Measurements from ENCODE around the gene ASB6. TPM values are rescaled to one million over a fixed set of nuclear protein-coding genes. Genes with fewer than 3 reads are reported as not detected.

ASB6 gene
- total RNA-seq, 4 donors from 2014 or later = 14.9 to 25.5 (median 22.4) TPM

DNA sequence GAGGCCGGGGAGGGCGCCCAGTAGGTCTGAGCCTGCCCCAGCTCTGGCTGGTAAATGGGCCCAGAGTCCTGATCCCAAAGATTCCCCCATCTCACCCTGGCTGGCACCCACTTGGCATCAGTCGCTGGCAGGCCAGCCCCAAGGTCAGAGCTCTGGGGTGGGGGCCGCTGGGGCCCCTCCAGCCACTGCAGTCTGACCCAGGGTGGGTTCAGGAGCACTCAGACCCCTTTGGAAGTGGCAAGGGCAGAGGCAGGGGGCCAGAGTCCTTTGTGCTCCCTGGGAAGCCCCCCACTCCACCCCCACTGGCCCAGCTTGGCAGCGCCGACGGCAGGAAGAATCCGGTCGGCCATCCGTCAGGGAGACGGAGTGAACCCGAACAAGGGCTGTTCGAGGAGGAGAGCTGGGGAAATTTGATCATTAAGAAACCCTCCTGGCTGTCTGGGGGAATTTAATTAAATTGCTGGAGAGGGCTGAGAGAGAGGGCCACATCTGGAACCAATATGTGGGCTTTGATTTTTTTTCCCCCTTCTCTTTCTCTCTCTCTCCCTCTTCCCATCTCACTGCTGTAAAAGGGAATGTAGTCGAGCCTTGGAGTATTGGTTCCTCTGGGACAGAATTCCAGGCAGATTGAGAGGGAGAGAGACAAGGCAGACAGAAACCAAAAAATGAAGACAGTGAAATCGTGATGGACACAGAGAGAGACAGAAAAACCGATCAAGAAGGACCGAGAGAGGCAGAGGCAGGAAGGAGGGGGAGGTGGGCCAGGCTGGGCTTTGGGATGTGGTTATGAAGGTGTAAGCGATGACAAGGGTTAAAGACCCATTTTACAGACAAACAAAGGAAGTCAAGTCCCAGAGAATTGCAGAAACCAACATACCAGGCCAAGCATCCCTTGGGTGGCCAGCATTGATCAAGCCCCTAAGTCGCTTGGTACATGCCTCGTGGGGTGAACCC is 8.1 kb upstream of the ASB6 start:
- Histone ChIP-seq H3K9me3 (no peaks in the 10 kb centered on the region), H3K4me1 (peaks cover 0 to 26% (median 2%) of the 10 kb centered on the region in 4 donors), H3K4me3 (no peak overlapping the region), H3K27me3 (no peaks in the 10 kb centered on the region), H3K36me3 (no peaks in the 10 kb centered on the region), H3K27ac (peak overlapping the region in 1 of 4 donors; percentile 5)
- TF ChIP-seq, protein P1, sequence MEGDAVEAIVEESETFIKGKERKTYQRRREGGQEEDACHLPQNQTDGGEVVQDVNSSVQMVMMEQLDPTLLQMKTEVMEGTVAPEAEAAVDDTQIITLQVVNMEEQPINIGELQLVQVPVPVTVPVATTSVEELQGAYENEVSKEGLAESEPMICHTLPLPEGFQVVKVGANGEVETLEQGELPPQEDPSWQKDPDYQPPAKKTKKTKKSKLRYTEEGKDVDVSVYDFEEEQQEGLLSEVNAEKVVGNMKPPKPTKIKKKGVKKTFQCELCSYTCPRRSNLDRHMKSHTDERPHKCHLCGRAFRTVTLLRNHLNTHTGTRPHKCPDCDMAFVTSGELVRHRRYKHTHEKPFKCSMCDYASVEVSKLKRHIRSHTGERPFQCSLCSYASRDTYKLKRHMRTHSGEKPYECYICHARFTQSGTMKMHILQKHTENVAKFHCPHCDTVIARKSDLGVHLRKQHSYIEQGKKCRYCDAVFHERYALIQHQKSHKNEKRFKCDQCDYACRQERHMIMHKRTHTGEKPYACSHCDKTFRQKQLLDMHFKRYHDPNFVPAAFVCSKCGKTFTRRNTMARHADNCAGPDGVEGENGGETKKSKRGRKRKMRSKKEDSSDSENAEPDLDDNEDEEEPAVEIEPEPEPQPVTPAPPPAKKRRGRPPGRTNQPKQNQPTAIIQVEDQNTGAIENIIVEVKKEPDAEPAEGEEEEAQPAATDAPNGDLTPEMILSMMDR (IDR thresholded peaks at IDR 0.05) = no peak
- TF ChIP-seq POLR2A (IDR thresholded peaks at IDR 0.05) = no peak
- no peak for TF ChIP-seq EP300 (IDR thresholded peaks at IDR 0.05)
- no peak for DNase-seq (ENCODE audit: low spot score in 2 of 2)
- 48 to 74% methylated on average over 16 to 19 of the region's 20 CpGs for WGBS, 2 donors

DNA sequence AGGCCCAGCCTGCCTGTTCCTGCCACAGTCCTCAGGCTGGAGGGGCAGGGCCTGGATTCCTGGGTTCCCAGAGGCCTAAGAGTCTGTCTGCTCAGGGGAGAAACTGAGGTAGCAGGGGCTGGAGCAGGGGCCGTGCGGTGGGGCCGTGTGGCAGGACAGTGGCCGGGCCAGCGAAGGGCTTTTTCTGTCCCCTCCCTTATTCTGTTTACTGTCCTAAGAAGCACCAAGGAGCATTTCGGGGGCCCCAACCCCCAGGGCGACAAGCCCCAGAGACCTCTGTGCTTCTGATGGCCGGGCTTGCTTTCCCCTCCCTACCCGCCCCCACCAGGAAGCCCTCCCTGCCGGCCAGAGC is 6.8 kb upstream of the ASB6 start:
- H3K4me1 ChIP-seq = peaks cover 0 to 13% (median 2%) of the 10 kb centered on the region in 4 donors
- no peaks in the 10 kb centered on the region for H3K9me3 ChIP-seq
- TF ChIP-seq, protein P1 (IDR thresholded peaks at IDR 0.05) = no peak
- TF ChIP-seq POLR2A (IDR thresholded peaks at IDR 0.05) = no peak
- TF ChIP-seq EP300 (IDR thresholded peaks at IDR 0.05) = no peak
- H3K27me3 ChIP-seq = no peaks in the 10 kb centered on the region
- H3K27ac ChIP-seq = peak overlapping the region in 1 of 4 donors; percentile 8
- 49 to 56% methylated on average over 7 to 8 of the region's 10 CpGs for WGBS, 2 donors
- H3K36me3 ChIP-seq = no peaks in the 10 kb centered on the region
- no peak for DNase-seq (ENCODE audit: low spot score in 2 of 2)
- no peak overlapping the region for H3K4me3 ChIP-seq

DNA sequence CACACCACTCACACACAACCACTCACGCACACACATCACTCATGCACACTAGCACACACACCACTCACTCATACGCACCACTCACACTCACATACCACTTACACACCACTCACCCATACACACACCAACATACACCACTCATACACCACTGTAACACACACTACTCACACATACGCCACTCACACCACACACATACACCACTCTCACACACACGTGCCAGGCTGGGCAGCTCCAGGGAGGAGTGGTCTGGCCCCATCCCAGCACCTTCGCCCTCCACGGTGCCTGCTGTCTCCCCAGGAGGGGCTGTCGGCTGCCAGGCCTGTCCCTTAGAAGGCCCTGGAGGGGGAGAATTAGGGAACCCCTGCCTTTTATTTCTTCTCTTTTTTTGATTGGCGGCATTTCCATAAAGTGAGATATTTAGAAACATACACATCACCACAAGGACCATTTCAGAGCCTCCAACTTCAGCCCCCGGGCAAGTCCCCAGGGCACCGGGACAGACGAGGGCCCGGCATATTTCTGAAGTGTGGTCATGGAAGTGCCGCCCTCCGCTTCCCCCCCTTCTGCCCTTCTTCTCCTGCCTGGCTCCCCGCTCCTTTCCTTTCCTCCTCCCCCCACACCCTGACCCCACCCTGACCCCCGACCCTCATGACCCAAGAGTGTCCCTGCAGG is 6.3 kb upstream of the ASB6 start:
- no peak for DNase-seq (ENCODE audit: low spot score in 2 of 2)
- Histone ChIP-seq H3K27ac (peak overlapping the region in 1 of 4 donors; percentile 8), H3K4me3 (no peak overlapping the region), H3K27me3 (no peaks in the 10 kb centered on the region), H3K4me1 (peaks cover 0 to 11% (median 2%) of the 10 kb centered on the region in 4 donors), H3K9me3 (no peaks in the 10 kb centered on the region), H3K36me3 (no peaks in the 10 kb centered on the region)
- TF ChIP-seq, protein P1 (IDR thresholded peaks at IDR 0.05) = no peak
- no peak for TF ChIP-seq EP300 (IDR thresholded peaks at IDR 0.05)
- TF ChIP-seq POLR2A (IDR thresholded peaks at IDR 0.05) = no peak
- WGBS, 2 donors = 43 to 44% methylated on average over 16 of the region's 16 CpGs

DNA sequence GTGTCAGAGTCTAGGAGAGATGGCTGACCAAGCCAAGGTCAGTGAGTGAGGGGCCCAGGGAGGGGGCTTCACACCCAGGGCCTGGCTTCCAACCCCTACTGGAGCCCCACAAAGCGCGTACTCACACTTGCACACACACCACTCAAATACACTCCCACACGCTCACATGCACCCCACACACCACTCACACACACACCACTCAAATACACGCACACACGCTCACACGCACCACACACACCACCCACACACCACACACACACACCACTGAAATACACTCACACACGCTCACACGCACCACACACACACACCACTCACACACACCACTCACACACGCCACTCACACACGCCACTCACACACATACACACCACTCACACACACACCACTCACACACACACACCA is 5.7 kb upstream of the ASB6 start:
- H3K27me3 ChIP-seq = no peaks in the 10 kb centered on the region
- peaks cover 0 to 11% (median 2%) of the 10 kb centered on the region in 4 donors for H3K4me1 ChIP-seq
- TF ChIP-seq, protein P1 (IDR thresholded peaks at IDR 0.05) = no peak
- TF ChIP-seq EP300 (IDR thresholded peaks at IDR 0.05) = no peak
- TF ChIP-seq POLR2A (IDR thresholded peaks at IDR 0.05) = no peak
- H3K36me3 ChIP-seq = no peaks in the 10 kb centered on the region
- DNase-seq (ENCODE audit: low spot score in 2 of 2) = no peak
- H3K27ac ChIP-seq = no peak overlapping the region
- H3K9me3 ChIP-seq = no peaks in the 10 kb centered on the region
- H3K4me3 ChIP-seq = no peak overlapping the region
- WGBS, 2 donors = 86 to 87% methylated on average over 10 of the region's 10 CpGs

DNA sequence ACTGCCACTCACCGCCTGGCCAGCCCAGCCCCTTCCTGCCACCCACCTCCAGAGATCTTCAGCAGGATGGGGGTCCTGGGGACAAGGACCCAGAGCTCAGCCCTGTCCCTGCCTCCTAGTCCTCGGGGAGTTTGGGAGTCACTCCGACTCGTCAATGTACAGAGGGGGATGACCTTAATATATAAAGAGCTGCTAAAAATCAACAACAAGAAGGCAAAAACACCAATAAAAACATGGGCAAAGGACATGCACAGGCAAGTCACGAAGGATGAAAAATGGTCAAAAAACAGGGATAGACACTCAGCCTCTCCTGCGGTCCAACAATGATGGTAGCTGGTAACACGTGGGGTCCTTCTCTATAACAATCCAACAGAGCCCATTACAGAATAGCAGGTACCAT is 4.7 kb upstream of the ASB6 start:
- Histone ChIP-seq H3K4me1 (peaks cover 0 to 15% (median 3%) of the 10 kb centered on the region in 4 donors), H3K27me3 (no peaks in the 10 kb centered on the region), H3K36me3 (no peaks in the 10 kb centered on the region), H3K9me3 (no peaks in the 10 kb centered on the region), H3K27ac (no peak overlapping the region), H3K4me3 (no peak overlapping the region)
- DNase-seq (ENCODE audit: low spot score in 2 of 2) = no peak
- TF ChIP-seq, protein P1 (IDR thresholded peaks at IDR 0.05) = no peak
- no peak for TF ChIP-seq EP300 (IDR thresholded peaks at IDR 0.05)
- TF ChIP-seq POLR2A (IDR thresholded peaks at IDR 0.05) = no peak
- 95 to 96% methylated on average over 7 of the region's 7 CpGs for WGBS, 2 donors
